Activated T-helper 9 cell treated with anti-CD3 and anti-CD28 coated beads, Interleukin-2, amount 50 U/mL, for 16 hours (primary cell): ENCODE measurements around the gene LSMEM2.
"Not testable (repeated sequence)": the region's sequence is repeated elsewhere in the genome, so short reads cannot be mapped to it uniquely, and the experiment has no call there.

ENCODE experiments used
- DNase-seq: peaks from one replicate; pipeline ENCODE4 v3.0.0-alpha.2; 2020; ENCODE audit warnings: low read depth

Gene LSMEM2

DNA sequence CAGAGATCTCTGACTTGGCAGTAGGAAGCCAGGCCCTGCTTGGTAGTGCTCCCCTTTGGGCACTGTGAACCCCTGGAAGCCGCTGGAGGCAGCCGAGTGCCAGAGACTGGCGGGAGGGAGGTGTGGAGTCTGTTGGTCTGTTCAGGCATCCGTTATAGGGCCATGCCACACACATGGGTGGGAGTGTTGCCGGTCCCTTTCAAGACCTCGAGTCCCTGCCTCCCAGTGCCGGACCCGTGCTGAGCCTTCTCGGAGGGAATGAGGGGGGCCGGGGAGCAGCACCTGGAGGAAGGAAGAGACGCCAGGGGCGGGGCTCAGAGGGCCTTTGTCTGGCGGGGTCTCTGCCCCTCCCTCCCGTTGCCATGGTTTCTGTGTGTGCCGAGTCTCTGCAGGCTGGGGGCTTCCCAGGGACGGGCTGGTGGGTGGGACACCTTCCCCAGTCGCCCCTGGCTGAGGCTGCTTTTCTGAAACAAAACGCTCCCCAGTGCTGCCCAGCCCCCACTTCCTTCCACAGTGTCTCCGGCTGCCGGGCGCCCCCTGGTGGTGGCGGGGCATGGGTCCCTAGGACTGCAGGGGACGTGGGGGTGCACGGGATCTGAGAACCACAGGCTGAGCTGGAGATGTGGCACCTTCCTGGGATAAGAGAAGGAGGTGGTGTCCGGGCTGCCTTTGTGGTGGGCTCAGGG lies 32.9 kb upstream of the LSMEM2 start:
- DNase-seq, result peak; percentile 94

DNA sequence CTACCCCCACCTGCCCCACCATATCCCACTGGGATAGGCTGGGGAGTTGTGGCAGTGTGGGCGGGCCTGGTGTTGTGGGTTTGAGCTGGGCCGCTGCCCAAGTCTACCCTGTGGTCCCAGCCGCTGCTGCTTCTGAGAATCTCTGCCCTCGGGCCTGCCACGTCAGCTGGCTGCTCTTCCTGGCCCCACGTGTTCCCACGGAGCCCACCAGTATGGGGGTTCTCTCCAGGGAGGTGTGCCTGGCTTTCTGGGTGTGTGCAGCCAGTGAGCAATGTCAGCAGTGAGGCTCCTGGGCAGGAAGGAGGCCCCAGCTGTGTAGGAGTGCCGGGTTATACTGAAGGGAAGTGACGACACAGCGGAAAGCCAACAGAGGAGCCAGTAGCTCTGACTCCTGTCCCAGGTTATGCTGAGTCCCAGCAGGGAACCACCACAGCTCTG lies 32.4 kb upstream of the LSMEM2 start:
- DNase-seq, result peak; percentile 72

DNA sequence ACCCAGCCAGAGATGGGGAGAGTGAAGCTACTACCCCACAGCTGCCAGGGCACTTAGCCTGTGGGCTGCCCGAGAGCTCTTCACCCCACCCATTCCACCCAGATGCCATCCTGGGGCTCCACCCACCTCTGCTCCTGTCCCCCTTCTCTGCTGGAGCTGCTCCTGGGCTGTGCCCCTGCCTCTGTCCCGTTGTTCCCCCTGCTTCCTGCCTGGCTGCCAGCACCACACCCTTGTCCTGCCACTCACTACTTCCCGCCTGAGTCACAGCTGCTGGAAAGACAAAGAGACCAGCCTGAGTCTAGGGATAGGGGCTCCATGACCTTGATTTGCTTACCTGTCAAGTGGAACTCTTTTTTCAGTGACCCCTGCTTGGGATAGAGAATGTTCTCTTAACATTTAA lies 30.5 kb upstream of the LSMEM2 start:
- DNase-seq, result no peak

DNA sequence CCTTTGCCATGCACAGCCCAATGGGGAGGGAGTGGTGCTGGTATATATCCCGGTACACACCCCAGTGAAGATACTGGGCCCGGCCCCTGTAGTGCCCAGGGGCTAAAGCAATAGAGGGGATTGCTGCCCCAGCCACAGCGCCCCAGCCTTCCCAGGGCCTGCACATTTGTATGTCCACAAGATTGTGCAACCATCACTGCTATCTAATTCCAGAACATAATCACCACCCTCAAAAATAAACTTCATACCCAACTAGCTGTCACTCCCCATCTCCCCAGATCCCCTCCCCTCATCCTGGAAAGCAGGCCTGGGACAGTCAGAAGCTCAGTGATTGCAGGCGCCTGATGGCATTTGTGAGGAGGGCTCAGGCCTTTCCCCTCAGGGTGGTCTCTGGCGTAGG lies 29.4 kb upstream of the LSMEM2 start:
- no peak for DNase-seq

DNA sequence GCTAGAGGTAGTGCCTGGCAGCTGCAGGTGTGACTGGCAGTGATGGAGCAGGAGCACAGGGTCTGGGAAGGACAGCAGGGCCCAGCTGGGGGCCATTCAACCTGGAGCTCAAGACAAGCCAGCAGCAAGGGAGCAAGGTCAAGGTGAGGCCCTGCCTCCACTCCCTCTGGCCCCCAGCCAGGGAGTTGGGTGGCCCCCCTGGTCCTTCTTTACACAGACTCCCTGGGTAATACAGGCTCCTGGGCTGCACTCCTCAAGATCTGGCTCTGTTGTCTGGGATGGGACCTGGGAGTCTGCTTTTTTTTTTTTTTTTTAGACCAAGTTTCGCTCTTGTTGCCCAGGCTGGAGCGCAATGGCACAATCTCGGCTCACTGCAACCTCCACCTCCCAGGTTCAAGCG lies 28.4 kb upstream of the LSMEM2 start:
- no peak for DNase-seq

DNA sequence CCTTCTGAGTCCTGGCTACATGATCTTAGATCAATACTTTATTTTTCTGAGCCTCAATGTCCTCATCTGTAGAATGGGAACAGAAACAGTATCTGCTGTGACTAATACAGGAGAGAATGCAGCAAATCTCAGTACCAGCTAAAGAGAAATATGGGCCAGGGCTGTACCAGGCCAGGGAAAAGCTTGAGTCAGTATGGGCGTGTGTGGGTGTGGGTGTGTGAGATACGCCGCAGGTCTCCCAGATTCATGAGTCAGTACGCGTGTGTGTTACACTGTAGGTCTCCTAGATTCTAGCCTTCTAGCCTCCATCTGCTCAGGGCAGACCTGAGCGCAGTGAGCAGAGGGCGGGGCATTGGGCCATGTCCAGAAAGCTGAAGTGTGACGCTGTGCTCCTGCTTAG lies 27.7 kb upstream of the LSMEM2 start:
- DNase-seq, result peak; percentile 44

DNA sequence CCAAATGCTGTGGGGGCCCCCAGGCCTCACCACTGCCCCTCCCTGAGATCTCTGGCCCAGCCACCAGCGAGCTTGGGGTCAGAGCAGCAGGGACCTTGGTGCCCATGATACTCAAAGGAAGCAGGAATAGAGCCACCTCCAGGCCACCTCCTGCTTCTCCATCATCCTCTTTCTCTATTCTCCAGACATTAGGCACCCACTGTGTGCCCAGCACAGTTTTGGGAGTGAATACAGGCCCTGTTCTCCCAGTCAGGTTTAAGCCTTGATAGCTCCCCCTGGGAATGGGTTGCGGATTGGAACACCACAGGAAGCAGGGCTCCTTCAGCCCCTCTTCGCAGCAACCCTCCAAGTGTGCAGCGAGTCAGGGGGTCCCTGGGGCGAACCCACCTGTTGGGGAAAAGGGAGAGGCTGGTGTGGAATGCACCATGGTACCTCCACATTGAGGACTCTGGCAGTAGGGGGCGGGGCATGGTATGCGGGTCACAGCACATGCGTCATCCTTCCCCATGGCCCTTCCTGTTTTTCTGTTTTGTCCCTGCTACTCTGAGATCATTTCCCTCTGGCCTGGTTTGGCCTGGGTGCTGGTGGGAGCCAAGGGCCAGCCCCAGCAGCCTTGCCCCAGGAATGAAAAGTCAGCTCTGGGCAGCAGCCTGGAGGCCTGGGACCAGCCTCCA lies 24.2 kb upstream of the LSMEM2 start:
- no peak for DNase-seq

DNA sequence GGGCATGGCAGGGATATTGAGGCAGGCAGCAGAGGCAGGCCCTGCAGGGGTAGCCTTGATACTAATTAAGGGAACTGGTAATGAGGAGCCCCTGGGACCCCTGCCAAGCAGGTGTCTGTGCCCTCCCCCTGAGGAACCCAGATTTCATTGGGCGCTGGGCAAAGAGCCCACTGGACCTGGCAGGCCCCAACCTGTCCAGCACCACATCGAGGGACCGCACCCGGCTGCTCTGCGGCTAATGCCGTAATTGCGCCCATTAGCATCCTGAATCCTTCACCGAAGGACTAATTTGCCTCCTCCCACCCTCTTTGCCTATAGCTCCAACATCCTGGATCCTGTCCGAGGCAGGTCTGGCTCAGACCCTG lies 23.7 kb upstream of the LSMEM2 start:
- DNase-seq, result no peak

DNA sequence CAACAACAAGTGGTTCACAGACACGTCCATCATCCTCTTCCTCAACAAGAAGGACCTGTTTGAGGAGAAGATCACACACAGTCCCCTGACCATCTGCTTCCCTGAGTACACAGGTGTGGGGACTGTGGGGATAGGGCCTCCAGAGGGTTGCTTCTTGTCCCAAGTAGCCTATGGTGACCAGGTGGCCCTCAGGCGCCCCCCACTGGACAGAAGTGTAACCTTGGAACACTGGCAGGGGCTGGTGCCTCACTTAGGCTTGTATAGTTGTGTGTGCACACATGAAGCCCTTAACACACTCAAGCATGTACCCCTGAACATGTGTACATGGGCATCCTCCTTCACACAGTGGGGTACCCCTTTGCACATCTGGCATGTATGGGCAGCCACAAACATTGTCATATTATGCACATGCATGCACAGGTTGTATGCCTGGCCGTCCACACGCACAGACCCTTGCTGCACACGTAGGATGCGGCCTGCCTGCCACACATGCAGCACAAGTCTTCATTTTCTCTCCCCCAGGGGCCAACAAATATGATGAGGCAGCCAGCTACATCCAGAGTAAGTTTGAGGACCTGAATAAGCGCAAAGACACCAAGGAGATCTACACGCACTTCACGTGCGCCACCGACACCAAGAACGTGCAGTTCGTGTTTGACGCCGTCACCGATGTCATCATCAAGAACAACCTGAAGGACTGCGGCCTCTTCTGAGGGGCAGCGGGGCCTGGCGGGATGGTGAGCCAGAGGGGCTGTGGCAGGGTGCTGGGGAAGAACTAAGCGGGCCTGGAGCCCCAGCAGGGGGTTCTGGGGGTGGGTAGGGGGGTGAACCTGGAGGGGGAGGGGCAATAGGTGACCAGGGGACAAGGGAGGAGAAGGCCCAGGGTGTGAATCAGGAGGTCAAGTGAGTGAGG lies 21.7 kb upstream of the LSMEM2 start:
- no peak for DNase-seq

DNA sequence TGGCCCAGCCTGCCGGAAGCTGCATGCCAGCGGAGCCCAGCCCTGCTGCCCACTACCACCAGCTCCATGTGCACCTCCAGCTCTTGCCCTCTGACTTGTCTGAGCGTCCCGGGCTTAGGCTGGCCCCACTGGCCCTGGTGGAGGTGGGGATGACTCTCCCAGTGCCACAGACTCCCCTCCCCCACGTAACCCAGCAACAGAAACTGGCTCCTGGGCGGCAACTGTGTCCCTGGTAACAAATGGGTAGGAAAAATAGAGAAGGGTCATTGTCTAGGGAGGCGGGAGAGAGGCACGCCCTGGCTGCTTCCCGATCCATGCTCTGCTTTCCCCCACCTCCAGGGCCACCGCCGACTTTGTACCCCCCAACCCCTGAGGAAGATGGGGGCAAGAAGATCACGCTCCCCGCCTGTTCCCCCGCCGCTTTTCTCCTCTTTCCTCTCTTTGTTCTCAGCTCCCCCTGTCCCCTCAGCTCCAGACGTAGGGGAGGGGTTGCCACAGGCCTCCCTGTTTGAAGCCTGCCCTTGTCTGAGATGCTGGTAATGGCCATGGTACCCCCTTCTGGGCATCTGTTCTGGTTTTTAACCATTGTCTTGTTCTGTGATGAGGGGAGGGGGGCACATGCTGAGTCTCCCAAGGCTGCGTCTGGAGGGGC lies 20.7 kb upstream of the LSMEM2 start:
- no peak for DNase-seq

DNA sequence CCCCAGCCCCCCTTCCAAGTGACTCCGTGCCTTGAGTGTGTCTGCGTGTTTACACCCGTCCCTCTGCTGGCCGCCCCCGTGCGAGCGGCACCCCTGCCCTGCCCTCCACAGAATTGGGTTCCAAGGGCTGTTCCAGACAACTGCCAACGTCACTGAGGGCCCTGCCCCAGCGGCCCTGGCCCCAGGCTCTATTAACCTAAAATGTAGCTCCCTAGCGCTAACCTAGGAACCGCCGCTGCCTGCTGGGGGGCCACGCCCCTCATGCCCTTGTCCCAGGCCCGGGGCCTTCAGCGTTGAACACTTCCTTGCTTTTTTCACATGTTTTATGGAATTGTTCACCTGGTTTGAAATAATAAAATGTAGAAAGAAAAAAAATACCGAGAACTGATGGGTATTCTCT lies 19.9 kb upstream of the LSMEM2 start:
- DNase-seq, result no peak

DNA sequence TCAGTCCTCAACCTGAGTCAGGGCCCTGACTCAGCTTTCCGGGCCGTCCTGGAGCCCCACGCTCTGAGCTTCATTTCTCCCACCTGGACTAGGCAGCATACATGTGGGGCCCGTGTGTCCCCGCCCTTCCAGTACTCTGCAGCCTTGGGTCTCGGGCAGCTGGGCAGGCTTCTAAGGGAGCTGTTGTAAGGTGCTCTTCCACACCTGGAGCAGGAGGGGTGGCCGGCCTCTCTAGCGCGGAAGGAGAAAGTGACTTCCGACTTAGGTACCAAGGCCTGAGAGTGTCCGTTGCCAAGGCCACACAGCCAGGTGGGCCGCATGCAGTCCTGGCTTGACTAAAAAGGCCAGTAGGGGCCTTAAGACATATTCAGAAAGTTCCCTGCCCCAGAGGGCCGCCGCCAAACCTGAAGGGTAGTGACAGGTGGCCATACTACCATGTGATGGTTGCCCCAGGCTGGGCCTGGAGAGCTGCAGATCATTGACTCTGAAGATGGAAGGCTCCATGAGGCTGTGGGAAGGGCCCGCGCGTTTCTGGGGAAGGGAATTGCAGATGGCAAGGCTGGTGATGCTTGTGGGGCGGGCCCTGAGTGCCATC lies 19.4 kb upstream of the LSMEM2 start:
- DNase-seq, result no peak

DNA sequence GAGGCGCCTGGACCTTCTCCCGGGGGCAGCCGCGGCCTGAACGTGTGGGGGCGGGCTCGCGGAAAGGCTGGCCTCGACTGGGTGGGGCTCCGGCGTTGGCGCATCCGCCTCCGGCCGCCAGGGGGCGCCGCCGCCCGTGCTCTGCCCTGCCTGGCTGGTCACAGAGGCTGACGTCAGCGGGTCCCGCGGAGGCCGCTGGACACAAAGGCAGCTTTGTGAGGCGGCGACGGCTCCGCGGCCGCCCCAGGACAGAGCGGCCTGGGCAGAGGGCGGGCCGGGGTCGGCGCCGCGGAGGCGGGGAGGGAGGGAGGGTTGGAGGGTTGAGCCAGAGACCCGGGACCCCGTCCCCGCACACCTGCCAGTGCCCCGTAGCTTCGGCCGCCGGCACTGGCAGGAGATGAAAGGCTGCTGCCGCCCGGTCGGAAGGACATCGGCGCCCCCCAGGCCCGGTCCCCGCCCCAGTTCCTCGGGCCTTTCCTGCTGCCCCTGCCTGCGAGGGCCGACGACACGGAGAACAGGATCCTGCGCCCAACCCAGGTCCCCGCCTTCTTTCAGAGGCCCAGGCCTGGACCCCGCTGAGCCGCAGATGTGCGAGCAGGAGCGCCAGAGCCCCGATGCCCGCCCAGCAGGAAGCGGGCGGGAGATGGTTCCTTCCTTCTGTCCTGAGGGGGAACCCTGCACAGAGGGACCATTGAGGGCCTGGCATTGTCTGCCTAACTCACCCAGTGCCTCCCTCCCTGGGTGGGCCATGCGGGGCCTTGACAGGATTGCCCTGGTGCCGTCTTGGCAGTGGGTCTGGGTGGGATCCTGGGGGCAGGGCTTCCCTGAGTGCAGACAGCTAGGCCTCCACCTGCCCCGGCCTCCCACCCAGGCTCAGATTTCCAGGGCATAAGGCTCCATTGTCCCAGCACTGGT lies 18.6 kb upstream of the LSMEM2 start:
- DNase-seq, result peak; percentile 77

DNA sequence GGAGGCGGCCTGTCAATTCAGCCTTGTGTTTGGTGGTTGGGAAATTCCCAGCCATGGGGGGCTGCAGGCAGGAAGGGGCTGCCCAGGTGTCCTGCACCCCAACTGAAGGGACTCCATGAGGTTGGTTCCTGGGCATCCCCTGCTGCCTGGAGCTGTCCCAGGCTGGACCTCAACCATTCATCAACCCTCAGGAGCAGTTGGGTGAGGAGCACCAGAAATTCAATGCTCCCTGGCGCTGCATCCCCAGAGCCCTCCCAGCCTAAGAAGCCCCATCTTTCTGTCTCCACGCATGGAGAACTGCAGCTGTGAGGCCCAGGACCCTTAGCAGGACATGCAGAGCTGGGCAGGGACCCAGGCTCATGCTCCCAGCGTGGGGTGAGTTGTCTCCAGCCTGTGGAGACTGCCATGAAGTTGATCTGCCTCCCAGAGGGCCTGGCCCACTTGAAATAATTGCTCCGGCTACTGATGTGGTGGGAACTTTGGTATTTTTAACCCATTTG lies 17.9 kb upstream of the LSMEM2 start:
- no peak for DNase-seq

DNA sequence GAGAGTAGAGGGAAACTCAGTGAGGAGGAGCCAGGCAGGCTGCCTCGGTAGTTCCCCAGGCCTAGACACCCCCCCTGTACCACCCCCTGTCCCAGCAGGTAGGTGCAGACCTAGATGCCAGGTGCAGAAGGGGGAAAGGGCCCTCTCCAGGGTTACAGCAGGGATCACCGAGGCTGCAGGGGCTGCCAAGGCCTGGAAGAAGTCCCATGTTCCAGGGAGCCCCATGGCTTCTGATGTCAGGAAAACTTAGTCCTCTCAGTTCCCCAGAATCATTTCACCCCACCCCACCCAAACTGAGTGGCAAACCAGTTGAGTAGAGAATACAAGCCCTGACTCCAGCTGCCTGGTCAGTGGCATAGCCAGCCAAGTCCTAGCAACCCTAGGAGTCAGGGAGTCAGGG lies 17.4 kb upstream of the LSMEM2 start:
- DNase-seq, result no peak

DNA sequence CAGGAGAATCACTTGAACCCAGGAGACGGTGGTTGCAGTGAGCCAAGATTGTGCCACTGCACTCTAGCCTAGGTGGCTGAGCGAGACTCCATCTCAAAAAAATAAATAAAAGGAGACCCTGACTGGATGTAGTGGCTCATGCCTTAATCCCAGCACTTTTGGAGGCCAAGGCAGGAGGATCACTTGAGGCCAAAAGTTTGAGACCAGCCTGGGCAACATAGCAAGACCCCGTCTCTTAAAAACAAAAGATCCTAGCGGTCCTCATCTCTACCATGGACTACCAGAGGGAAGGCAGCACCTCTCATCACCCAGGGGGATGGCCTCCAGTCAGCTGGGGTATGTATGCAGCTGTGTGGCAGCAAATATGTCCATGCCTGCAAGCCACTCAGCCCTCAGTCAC lies 16.7 kb upstream of the LSMEM2 start:
- DNase-seq, result not testable (repeated sequence)

DNA sequence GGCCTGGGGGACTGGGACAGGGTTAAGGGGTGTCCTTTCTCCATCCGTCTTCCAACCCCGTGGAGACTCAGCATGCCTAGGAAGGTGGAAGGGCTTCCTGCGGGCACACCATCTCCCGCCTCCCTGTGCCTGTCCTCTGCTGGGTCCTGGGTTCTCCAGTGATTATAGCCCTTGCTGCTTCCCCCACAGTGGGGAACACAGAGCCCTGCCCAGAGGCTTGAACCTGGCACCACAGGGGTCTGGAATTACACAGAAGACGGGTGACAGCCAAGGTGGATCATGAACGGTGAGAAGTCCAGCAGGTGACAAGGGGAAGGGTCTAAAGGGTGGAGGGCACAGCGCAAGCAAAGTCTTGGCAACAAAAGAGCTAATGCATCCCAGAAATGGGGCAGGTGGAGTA lies 16.1 kb upstream of the LSMEM2 start:
- no peak for DNase-seq

DNA sequence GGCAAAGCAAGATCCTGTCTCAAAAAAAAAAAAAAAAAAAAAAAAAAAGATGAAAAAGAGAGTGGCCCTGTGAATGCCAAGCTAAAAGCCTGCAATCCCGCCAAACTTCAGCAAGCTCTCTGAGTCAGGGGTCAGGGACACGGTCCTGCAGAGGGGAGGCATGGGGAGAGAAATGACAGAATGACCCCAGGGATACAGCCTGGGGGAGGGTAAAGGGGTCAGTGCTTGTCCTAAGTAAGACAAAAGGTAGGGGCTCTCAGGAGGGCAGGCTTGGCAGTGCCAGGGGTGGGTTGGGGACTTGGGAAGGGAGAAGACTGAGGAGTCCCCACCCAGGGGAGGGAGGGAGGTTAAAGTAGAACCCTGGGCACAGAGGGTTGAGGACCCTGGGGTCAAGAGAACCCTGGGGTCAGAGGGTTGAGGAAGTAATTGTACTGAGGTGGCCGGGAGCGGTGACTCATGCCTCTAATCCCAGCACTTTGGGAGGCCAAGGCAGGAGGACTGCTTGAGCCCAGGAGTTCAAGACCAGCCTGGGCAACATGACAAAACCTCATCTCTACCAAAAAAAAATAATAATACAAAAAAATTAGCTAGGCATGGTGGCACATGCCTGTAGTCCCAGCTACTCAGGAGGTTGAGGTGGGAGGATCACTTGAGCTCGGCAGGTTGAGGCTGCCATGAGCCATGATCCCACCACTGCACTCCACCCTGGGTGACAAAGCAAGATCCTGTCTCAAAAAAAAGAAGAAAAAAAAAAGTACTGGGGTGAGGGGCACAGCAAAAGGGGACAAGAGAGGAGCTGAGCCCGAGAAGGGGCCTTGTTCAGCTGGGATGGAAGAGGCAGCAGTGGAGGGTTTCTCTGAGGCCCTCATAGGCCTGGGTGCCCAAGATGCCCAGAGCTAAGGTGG lies 15.2 kb upstream of the LSMEM2 start:
- no peak for DNase-seq

DNA sequence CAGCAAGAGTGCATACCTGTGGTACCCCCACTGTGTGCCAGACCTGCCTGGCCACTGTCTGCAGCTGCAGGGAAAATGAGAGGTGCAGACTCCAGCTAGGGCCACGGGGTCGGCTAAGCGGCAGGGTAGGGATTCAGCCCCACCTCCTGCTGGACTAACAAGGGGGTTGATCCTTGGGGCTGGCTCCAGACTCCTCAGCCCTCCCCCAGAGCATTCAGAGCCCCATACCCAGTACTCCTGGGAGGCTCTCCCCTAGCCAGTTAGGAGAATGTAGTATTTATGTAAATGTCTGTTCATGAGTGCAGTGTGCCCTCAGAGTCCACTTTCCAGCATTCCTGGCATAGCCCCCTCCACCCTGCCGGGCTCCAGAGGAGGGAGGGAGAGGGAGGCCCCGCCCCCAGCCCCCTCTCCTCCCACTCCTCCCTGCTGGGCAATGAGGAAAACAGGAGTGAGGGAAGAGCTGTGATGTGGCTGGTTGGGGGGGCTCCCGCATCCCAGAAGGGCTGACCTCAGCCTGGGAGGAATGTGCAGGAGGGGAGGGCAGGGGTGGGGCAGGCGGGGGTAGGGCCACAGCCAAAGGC lies 14.4 kb upstream of the LSMEM2 start:
- DNase-seq, result no peak
